CD4-positive, alpha-beta T cell (primary cell): ENCODE measurements around the gene DACT2. TPM values are rescaled to one million over a fixed set of nuclear protein-coding genes. Genes with fewer than 3 reads are reported as not detected.

Source experiments
- ATAC-seq: fragments of 200-7000 bp; cut with Tn5 transposase; one replicate; pipeline ENCODE4 v1.10.0; 2022; ENCODE audit warnings: mild to moderate bottlenecking; ENCODE audit not compliant: poor library complexity
- CTCF ChIA-PET: fragments of 350-600 bp; sonication (Branson Sonifier 250); formaldehyde crosslinking; loops from one replicate; lab custom pipeline; 2021; ENCODE audit warnings: antibody characterized with exemption, inconsistent platforms; lab: Charles Lee
- POLR2A ChIA-PET: fragments of 350-600 bp; sonication (Branson Sonifier 250); formaldehyde crosslinking; loops from one replicate; lab custom pipeline; 2021; ENCODE audit warnings: antibody characterized with exemption, inconsistent platforms; lab: Charles Lee
- DNase-seq, 14 experiments: peaks; one replicate each; pipeline ENCODE4 v3.0.0-alpha.2; 2013 to 2020; ENCODE audit warnings: mixed read lengths in 2 of 14
- H3K27ac ChIP-seq, 2 donors: one replicate each; pipeline versions ENCODE4 v1.5.1 to v1.7.0; 2013; ENCODE audit warnings: low read length in 2 of 2, low read depth in 1 of 2, mild to moderate bottlenecking in 1 of 2
- H3K27me3 ChIP-seq, 2 experiments: 1 replicate in 1 of 2; 2 replicates in 1 of 2; pipeline versions ENCODE4 v1.6.1 to v1.7.0; 2013; ENCODE audit warnings: low read length in 2 of 2, control low read depth in 1 of 2, mild to moderate bottlenecking in 1 of 2, moderate library complexity in 1 of 2; ENCODE audit not compliant: insufficient read depth in 2 of 2, control insufficient read depth in 1 of 2
- H3K36me3 ChIP-seq: one replicate; pipeline ENCODE4 v1.6.1; 2013; ENCODE audit warnings: low read length, control low read depth; ENCODE audit not compliant: insufficient read depth
- H3K4me1 ChIP-seq: one replicate; pipeline ENCODE4 v1.6.1; 2013; ENCODE audit warnings: low read length, control low read depth; ENCODE audit not compliant: insufficient read depth
- H3K4me3 ChIP-seq: one replicate; pipeline ENCODE4 v1.5.1; 2013; ENCODE audit warnings: mild to moderate bottlenecking, low read length, moderate library complexity
- H3K9me3 ChIP-seq, 2 experiments: 1 replicate in 1 of 2; 2 replicates in 1 of 2; pipeline versions ENCODE4 v1.6.1 to v1.7.0; 2013; ENCODE audit warnings: low read length in 2 of 2, mild to moderate bottlenecking in 2 of 2, control low read depth in 1 of 2, moderate library complexity in 1 of 2; ENCODE audit not compliant: control insufficient read depth in 1 of 2, insufficient read depth in 1 of 2
- H3K27ac Mint-ChIP-seq: one replicate; pipeline ENCODE4 v1.8.0; 2020; ENCODE audit warnings: mixed read lengths
- H3K27me3 Mint-ChIP-seq: one replicate; pipeline ENCODE4 v1.8.0; 2021; ENCODE audit warnings: mixed read lengths
- H3K36me3 Mint-ChIP-seq: one replicate; pipeline ENCODE4 v1.8.0; 2021; ENCODE audit warnings: low read depth, mixed read lengths
- H3K4me1 Mint-ChIP-seq: one replicate; pipeline ENCODE4 v1.8.0; 2021; ENCODE audit warnings: low read depth, mixed read lengths
- H3K4me3 Mint-ChIP-seq: one replicate; pipeline ENCODE4 v1.8.0; 2020; ENCODE audit warnings: mild to moderate bottlenecking, mixed read lengths
- H3K9me3 Mint-ChIP-seq: one replicate; pipeline ENCODE4 v1.8.0; 2020; ENCODE audit warnings: mixed read lengths
- intact Hi-C, 2 experiments: fragments of 100-400 bp; cut with DNase I in 1 of 2; cut with micrococcal nuclease in 1 of 2; formaldehyde crosslinking; loops; one replicate each; pipeline versions ENCODE4 v1.15.1 to v1.9.0; 2023 to 2025; cut with DNase I, micrococcal nuclease
- total RNA-seq, 174 experiments: library from RNA in 2 of 174; stranded (reverse) in 2 of 174; gene quantifications; one replicate each; pipeline ENCODE4 v1.2.3 and lab custom pipeline; 2021 to 2026
- TF ChIP-seq, protein P1 (sequence below): fragments of 200-600 bp; IDR thresholded peaks from one replicate; pipeline ENCODE4 v1.8.0; 2022; ENCODE audit warnings: antibody characterized with exemption, mild to moderate bottlenecking

DACT2 gene
- total RNA-seq, 2 experiments from 2014 or later: not detected

DNA sequence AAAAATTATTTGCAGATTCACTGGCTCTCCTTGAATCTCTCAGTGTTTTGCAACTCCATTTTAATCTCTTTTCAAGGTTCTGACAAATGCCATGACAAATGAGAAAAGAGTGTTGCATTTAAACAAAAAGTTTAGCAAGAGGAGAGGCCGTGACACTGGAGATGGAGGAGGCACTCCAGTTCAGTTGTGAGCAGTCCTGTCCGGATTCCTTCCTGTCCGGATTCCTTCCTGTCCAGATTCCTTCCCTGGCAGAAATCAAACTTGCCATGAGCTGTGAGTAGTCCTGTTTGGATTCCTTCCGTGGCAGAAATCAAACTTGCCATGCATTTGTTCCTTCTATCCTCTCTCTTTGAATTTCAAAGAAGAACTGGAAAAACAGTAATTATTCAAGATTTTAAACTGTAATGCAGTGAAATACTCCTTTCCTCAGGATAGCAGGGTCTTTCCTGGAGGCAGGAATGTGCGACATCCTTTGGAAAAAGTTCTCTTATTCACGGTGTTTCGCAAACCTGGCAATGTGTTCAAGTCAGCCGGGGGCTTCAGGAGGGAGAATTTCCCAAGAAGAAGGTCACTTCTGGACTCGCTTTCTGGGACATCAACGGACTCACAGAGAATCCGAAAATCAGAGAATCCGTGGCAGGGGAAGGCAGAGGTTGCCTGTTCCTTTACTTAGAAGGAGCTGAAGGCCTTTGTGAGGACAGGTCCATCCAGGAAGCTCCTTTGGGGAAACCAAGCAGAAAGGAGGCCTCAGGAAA lies 48.7 kb upstream of the DACT2 start:
- CTCF ChIA-PET: no interaction called here

DNA sequence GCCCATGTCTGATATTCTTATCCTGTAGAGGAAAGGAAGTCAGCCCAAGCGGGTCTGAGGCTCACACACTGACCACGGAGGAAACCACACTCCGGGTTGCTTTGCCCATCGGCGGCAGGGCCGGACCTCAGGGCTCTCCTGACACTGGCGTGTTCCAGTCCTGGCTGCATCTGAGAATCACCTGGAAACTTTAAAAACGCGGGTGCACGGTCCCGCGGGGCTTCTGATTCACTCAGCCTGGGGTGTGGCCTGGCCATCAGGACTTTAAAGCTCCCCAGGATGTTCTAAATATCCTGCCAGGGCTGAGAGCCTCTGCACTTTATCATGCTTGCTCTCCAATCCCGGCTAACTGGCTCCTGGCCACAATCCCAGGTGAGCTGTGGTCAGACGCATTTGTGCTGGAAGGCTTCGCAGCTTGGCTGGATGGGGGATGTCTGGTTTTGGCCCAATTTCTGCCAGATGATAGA lies 47.7 kb upstream of the DACT2 start:
- POLR2A ChIA-PET: no interaction called here

More for the DNA sequence above, 48.7 kb upstream of the DACT2 start:
- Histone ChIP-seq H3K27ac (no peak overlapping the region), H3K4me1 (peaks cover 8% of the 10 kb centered on the region), H3K9me3 (peaks cover 0 to 10% of the 10 kb centered on the region in 2 experiments), H3K36me3 (no peaks in the 10 kb centered on the region), H3K4me3 (no peak overlapping the region), H3K27me3 (no peaks in the 10 kb centered on the region)
- Mint-ChIP-seq H3K4me1 (peaks cover 5% of the 10 kb centered on the region), H3K36me3 (no peaks in the 10 kb centered on the region), H3K9me3 (no peaks in the 10 kb centered on the region), H3K27me3 (no peaks in the 10 kb centered on the region), H3K4me3 (no peak overlapping the region), H3K27ac (no peak overlapping the region)
- intact Hi-C loops: no loop called here
- ATAC-seq: no peak
- POLR2A ChIA-PET: no interaction called here
- TF ChIP-seq, protein P1, sequence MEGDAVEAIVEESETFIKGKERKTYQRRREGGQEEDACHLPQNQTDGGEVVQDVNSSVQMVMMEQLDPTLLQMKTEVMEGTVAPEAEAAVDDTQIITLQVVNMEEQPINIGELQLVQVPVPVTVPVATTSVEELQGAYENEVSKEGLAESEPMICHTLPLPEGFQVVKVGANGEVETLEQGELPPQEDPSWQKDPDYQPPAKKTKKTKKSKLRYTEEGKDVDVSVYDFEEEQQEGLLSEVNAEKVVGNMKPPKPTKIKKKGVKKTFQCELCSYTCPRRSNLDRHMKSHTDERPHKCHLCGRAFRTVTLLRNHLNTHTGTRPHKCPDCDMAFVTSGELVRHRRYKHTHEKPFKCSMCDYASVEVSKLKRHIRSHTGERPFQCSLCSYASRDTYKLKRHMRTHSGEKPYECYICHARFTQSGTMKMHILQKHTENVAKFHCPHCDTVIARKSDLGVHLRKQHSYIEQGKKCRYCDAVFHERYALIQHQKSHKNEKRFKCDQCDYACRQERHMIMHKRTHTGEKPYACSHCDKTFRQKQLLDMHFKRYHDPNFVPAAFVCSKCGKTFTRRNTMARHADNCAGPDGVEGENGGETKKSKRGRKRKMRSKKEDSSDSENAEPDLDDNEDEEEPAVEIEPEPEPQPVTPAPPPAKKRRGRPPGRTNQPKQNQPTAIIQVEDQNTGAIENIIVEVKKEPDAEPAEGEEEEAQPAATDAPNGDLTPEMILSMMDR: no peak
- no peak for DNase-seq

DNA sequence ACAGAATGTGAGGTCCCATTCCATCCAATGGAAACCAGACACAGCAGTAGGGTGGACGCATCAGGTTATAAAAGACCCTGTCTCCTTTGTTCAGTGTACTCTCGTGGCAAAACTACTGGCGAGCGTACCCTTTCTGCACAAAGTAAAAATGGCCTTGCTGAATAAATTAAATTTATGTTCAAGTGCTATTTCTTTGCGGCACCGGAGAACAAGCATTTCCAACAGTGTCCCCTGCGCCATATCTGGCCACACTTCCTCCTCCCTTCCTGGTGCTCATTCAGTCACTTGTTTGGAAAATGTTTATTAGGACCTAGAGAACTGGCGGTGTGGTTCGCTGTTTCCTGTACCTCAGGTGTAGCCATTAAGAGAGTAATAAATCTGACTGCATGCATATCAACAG lies 46.9 kb upstream of the DACT2 start:
- DNase-seq: no peak
- Mint-ChIP-seq H3K9me3 (no peaks in the 10 kb centered on the region), H3K27me3 (peaks cover 3% of the 10 kb centered on the region), H3K4me1 (peaks cover 5% of the 10 kb centered on the region), H3K27ac (no peak overlapping the region), H3K36me3 (no peaks in the 10 kb centered on the region), H3K4me3 (no peak overlapping the region)
- H3K27ac ChIP-seq: no peak overlapping the region
- no peaks in the 10 kb centered on the region for H3K27me3 ChIP-seq
- TF ChIP-seq, protein P1: no peak
- no peak for ATAC-seq
- H3K4me3 ChIP-seq: no peak overlapping the region
- H3K36me3 ChIP-seq: no peaks in the 10 kb centered on the region
- CTCF ChIA-PET: no interaction called here
- peaks cover 8% of the 10 kb centered on the region for H3K4me1 ChIP-seq
- intact Hi-C loops: no loop called here
- H3K9me3 ChIP-seq: peaks cover 0 to 13% of the 10 kb centered on the region in 2 experiments
- POLR2A ChIA-PET: no interaction called here

More for the DNA sequence above, 47.7 kb upstream of the DACT2 start:
- TF ChIP-seq, protein P1: no peak
- CTCF ChIA-PET: no interaction called here
- DNase-seq: no peak
- Mint-ChIP-seq H3K4me1 (peaks cover 5% of the 10 kb centered on the region), H3K36me3 (no peaks in the 10 kb centered on the region), H3K27ac (no peak overlapping the region), H3K9me3 (no peaks in the 10 kb centered on the region), H3K4me3 (no peak overlapping the region), H3K27me3 (no peaks in the 10 kb centered on the region)
- Histone ChIP-seq H3K4me3 (no peak overlapping the region), H3K27me3 (no peaks in the 10 kb centered on the region), H3K36me3 (no peaks in the 10 kb centered on the region), H3K4me1 (peaks cover 8% of the 10 kb centered on the region), H3K27ac (no peak overlapping the region), H3K9me3 (peaks cover 0 to 10% of the 10 kb centered on the region in 2 experiments)
- intact Hi-C loops: no loop called here
- ATAC-seq: no peak
